ENCODE measurements around the gene CHST1.

Gene CHST1

DNA sequence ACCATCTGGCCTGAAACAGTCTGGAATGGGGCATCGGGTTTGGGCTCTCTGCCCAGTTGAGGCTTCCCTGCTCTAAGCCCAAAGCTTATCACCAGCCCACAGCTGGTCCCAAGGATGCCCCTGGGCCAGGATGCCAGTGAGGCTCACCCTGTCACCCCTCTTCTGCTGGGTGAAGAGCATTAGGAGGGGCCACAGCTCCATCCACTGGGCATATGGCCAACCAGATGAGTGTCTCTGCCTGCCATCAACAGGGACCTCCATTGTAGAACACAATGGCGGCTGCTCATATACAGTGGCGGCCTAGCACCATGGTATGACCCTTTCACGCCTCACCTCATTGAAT, 5.6 kb downstream of the CHST1 start:
- DNase-seq (ENCODE audit: low spot score) = no peak

DNA sequence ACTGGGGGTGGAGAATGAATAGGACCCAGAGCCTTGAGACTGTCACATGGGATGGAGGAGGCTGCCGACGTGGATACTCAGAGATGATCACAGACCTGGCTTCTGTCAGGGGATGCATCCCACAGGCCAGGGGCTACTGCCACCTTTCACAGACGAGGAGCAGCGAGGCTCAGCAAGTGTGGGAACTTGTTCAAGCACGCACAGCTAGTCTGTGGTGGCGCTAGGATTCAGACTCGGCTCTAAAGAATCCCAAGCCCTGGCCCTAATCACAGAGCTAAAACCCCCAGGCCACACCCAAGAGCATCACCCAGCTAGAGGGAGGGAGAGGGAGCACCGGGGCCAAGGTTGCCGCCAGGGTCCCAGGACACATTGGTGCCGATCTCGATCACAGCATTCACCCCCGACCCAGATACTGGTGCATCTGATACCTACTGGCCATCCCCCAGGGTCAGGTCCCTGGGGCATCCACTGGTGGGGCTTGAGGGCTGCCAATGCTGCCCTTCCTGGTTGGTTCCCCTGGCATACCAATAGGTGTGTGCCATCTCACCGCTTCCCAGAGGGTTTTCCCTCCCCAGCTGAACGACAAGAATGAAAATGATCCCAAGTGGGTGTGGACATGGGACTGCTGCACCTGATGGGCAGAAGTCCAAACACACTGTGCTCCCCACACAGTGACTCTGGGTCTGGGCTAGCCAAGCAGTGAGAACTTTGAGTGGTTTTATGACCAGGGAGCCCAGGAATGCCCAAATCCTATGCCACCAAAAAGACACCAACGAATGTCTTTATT, 6.2 kb downstream of the CHST1 start:
- no peak for DNase-seq (ENCODE audit: low spot score)

DNA sequence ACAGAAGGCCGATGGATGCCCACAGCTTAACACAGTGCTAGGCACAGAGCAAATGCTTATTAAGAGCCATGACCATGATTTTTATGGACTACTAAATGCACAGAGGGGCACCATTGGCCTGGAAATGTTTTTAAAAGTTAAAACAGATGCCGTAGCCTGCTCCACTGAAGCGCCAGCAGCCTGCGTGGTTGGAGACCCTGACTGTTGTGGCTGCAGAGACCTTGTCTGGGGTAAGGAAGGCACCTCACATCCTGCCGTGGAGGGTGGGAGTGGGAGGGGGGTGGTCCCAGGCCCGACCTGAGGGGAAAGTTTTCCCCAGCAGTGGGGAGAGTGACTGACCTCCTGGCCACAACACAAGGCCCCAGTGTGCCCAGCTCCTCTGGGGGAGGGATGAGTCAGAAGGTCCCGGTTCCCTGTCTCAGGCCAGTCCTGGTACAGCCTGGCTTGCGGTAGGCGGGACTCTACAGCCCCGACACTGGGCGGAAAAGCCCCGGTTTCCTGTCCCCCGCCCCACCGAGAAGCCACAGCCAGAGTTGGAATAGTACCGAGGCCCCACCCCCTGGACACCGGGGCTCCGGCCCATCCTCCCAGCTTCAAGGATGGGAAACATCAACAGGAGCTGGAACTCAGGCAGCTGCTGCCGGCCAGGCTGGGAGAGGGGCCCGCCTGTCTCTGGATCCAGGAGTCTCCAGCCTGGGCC, 7.0 kb downstream of the CHST1 start:
- DNase-seq (ENCODE audit: low spot score) = no peak

DNA sequence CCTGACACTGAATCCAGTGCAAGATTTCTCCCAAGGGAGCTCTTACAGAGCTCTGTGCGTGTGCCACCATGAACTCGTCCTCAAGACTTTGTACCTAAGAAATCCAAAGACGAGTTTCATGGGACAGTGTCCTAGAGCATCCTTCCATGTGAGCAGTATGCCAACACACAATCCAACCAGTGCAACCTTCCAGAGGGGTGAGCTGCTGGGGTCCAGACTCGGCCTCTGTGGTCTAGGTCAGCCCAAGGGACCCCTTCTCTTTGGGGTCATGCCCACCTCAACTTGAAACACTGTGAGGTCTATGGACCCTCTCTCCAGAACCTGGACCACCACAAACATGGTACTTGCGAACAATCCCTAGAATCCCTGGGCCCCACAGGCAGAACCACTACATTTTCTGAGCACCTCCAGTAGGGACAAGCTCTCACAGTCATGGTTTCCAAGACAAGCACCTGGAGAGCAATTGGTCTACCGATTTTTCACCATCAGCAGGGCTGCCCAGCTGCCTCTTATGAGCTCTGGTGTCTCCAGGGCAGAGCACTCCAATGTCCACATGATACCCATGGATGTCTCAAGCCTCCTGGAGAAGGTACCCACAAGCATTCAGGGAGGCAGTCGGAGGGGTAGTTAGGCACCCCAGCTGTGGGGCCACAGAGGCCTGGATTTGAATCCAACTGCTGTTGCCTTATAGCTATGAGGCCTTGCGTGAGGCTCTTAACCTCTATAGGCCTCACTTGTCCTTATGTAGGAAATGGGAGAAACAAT, 7.7 kb downstream of the CHST1 start:
- no peak for DNase-seq (ENCODE audit: low spot score)

DNA sequence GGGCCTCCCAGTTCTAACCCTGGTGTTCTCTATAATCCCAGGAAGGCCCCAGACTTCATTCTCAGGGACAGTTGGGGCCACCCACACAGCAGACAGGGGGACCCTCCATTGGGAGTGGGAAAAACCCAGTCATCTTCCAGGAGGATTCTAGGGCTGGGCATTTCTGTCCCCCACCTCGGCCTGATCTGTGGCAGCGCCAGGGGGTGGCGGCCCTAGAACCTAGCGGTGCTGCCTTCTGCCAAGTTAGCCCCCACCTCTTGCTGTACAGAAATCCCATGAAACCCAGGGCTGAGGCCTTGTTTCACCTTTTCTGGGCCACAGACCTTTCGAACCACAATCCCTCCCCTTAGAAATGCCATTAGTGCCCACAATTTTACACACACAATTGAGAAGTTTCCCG, 9.6 kb downstream of the CHST1 start:
- DNase-seq (ENCODE audit: low spot score) = no peak

DNA sequence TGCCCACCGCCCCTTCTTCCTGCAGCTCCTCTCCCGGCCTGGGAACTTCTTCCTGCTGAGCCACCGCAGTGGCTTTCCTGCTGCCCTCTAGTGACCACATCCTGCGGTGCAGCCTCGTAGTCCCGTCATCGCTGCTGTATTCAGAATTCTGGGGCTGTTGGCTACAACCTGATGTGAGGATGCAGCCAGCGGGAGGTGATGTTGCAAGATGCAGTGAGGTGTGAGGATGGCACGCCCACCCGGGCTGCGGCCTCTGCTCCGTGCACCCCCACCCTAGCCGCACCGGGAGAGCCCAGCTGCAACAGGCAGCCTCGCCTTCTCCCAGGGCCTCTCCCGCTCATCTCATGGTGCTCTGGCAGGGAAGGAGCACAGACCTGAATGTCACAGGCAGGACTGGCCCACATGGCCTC, 10.1 kb downstream of the CHST1 start:
- DNase-seq (ENCODE audit: low spot score) = peak; percentile 66

DNA sequence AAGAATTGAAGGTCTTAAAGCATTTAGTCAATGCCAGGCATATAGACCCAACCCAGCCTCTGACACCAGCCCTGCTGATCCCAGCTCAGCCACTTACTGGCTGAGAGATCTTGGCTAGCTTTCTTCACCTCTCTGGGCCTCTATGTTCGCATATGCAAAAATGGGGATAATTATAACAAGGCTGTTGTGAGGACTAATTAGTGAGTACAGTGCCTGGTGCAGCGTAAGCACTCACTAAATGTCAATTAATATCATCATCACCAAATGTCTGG, 10.5 kb downstream of the CHST1 start:
- no peak for DNase-seq (ENCODE audit: low spot score)

DNA sequence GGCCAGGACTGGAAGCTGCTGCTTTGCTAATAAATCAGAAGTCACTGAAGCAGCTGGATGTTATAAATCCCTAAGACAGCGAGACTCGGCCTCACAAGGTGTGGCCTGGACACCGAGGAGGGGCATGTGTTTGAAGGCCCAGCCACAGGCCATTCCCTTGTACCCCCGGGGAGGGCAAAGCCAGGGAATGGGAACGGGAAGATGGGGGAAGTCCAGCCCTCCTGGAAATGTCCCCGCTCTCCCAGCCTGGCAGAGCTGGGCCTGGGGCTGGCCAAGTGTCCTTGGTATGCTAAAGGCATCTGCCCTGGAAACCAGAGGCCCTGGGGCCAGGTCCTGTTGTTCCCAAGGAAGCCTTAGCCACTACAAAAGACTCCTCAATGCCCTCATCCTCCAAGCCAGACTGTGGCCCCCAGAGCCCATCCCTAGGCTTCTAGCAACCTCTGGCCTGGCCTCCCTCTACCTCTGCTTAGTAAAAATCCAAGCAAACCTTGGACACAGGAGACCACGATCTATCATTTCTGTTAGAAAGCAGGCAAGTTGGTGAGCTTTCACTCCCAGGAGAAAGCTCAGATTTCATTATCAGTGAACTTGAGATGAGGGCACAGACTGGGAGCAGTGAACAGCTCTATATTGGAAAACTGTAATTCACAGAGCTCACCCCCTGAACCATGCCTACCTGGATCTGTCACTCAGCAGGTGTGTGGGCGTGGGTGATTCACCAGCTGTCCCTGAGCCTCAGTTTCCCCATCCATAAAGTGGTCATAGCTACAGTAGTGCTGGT, 11.0 kb downstream of the CHST1 start:
- DNase-seq (ENCODE audit: low spot score) = no peak

DNA sequence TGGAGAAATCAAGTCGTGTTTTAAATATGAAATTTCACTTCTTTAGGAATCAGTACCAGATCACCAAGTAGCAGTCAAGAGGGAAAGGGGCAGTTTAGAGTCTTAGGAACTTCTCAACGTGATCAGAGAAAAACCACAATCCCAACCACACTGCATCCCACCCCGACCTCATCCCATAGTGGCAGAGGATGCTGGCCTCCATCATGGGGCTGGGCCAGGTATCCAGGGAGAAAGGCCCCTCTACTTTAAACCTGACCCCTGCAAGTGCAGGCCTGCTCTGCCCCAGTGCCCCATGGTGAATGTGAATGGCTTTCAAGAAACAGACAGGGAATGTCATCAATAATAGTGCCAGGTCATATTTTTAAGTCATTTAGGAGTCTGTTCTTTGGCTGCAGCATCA, 12.1 kb downstream of the CHST1 start:
- DNase-seq (ENCODE audit: low spot score) = no peak

DNA sequence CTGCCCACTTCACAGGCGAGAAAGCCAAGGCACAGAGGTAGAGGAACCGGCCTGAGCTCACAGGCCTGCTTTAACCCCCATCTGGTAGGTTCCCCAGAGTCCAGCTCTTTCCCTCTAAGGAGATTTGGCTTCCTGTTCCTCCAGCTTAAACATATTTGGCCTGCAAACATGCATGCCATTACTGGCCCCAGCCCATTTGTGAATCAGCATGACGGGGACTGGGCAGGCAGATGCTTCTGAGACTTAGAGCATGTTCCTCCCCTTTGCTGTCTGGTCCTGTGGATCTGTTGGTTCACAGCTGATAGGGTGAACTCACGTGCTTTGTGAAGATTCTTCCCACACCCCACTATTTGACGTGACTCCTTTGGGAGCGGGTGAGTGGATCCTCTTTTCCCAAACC, 12.6 kb downstream of the CHST1 start:
- DNase-seq (ENCODE audit: low spot score) = no peak

DNA sequence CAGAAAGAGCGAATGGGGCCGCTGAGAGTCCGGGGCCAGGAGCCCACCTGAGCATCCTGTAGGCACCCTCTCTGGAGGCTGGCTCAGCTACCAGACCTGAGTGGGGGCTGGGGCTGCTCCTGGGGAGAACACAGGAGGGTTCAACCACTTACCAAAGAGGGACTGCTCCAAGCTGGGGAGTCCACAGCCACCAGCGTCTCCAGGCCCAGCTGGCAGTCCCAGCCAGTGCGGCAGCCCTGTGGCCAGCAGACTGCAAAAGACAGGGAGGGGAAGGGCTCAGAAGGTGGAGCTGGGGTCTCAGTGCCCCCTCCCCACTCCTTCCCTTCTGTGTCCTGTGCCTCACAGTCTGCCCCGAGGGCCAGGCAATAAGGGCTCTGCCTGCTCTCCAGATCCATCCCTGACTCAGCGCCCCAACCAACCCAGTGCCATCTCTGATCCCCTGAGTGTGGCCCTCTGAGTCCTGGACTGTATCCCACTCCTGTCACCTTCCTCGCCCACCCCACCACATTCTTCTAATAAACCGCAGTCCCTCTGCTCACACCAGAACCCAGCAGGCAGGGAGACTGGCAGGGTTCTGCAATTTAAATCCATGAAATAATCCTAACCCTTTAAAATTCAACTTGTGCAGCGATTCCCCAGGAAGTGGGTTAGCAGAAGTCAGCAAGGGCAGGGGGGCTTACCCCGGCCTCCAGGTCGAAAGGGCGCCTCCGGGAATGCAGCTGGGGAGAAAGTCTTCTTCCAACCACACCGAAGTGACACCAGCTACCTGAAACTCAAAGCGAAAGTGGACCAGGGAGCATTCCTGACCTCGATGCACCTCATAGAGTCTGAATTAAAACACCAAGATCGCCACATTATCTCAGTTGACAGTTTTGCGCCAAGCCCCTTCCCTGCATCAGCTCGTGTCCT, 13.3 kb downstream of the CHST1 start:
- DNase-seq (ENCODE audit: low spot score) = no peak

DNA sequence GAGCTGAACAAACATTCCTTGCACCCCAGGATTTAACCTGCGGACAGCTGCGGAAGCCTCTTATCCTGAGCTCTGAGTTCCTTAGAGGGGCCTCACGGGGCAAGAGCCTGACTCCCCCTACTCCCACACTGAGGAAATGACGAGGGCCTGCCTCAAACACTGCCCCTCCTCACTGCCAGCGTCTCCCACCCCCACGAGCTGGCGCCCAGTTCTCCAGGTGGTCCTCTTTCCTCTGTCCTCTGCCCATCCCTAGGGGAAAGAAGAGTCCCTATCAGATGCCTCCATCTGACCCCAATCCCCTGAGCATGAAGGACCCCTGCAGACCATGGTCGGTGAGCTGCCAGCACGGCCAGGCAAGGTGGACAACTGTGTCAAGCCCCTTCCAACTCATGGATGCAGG, 14.3 kb downstream of the CHST1 start:
- DNase-seq (ENCODE audit: low spot score) = no peak

DNA sequence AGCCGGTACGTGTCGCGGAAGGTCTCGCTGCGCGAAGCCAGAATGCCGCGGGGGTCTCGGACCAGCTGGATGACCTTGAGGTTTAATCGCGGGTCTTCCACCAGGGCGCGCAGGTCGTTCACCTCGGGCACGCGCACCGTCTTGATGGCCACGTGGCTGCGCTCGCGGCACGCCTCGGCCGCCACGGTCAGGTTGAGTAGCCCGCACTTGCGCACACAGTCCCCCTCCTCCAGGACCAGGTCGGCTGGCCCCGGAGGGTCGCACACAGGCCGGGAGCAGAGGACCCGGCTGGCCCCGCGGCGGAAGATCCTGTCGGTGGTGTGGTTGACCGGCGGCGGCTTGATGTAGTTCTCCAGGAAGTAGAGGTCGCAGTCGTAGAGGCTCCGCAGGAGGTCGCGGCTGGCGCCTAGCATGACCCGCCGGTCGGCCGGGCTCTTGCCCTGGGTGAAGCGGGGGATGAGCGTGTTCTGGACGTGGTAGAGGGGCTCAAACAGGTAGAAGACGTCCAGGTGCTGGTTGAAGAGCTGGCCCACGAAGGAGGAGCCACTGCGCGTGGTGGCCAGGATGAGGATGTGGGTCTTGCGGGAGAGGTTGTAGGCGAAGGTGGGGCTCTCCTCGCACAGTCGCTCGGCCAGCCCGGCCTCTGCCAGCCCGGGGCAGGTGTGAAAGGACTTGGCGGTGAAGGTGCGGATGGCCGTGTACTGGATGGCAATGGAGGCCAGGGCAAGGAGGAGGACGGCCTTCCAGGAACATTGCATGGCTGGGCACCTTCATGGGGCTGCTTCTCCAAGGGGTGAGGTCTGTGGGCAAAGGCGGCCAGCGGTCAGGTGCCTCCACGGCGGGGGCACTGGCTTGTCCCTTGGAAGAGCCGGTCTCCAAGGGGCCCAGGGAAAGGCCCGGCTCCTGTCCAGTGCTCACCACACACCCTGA, 15.0 kb downstream of the CHST1 start:
- DNase-seq (ENCODE audit: low spot score) = no peak

DNA sequence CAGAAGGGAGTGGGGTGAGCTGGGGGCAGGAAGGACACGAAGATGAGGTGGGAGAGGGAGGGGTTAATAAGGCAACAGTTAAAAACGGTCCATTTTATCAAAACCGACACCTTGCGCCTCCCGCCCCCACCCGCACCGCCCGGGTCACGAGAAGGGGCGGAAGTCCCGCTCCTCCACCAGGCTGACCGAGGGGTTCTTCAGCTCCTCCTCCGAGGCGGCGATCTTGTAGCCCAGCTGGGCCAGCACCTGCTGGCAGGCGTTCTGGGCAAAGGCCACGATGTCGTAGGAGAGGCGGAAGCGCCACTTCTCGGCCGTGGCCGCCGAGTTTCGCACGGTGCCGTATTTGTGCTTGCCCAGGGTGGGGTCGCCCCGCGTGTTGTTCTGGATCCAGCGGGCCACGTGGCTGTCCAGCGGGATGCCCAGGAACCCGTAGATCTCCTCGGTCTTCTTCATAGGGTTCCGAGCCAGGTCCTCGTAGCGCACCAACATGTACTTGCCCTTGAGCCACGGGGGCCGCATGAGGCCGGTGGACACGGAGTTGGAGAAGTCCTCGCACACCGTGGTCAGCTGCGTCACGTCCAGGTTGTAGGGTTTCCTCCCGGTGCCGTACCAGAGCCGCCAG, 15.8 kb downstream of the CHST1 start:
- DNase-seq (ENCODE audit: low spot score) = no peak

DNA sequence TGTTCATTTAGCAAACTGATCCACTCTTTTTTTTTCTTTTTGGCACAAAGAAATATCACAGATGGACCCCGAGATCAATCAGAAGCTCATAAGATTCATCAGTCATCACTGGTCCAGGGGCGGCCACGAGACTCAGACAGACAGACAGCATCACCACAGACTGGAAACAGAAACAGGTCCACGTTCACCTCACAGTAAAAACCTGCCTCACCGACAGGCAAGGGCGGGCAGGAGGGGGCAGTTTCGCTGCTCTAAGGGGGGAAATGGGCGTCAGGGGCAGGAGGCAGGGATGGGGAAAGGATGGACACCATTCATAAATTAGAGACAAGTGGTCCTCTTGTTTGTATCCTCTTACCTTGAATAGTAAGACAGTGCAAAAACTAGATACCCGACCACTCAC, 16.5 kb downstream of the CHST1 start:
- DNase-seq (ENCODE audit: low spot score) = no peak

DNA sequence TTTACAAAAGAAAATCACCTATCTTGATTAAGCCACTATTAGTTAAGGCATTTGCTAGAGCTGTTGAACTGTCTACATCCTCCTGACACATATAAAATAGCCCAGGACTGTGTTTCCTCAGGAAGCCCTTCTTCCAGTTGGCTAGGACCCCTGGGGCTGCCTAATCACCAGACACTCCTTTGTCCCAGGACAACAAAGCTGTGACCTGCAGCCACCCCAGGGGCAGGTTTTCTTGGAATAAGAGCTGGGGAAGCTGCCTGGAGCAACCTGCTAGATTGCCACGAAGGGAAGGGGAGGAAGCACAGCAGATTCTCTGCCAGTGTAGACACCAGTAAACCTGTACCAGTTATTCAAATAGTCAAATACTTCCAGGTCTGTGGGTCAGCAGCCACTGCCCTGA, 17.6 kb downstream of the CHST1 start:
- DNase-seq (ENCODE audit: low spot score) = no peak

DNA sequence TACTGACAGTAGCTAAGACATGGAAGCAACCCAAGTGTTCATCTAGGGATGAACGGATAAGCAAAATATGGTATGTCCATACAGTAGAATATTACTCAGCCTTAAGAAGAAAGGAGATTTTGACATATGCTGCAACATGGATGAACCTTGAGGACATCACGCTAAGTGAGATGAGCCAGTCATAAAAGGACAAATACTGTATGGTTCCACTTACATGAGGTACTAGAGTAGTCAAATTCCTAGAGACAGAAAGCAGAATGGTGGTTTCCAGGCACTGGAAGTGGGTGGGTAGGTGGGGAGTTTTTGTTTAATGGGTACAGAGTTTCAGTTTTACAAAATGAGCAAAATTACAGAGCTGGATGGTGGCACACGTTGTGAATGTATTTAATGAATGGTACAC, 18.1 kb downstream of the CHST1 start:
- no peak for DNase-seq (ENCODE audit: low spot score)

DNA sequence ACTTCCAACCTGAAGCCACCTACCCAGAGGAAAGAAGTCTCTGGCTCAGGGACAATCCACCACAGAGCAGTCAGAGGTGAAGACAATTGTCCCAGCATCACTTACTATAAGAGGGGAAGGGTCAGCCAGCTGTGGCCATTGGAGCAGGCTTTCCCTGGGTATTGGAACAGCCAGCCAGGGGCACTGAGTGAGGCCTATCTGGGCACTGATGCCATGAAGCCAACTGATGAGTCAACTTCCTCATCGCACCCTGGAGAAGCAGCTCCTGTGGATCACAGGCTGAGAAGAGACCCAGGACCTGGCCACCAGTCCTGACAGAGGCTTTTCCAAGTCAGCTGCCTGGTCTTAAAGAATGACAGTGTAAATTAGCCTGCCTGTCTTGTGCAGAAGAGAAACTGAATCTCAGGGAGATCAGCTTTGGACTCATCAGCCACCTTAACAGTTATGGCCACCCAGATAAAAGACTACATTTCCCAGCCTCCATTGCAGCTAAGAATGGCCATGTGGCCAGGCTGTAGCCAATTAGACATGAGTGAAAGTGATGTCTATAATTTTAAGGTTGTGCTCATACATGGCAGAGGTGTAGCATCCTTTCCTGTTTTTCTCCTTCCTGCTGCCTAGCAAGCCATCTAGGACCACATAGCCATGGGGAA, 19.0 kb downstream of the CHST1 start:
- peak; percentile 35 for DNase-seq (ENCODE audit: low spot score)

All from activated CD4-positive, alpha-beta T cell treated with anti-CD3 and anti-CD28 coated beads, Interleukin-2, Interleukin-4, amounts not matched to agents 100 ng/mL and 50 ng/mL, durations not matched to agents 16 hours and 8 hours (primary cell).